Ovary (tissue), 3 donors: ENCODE results near the gene LRCH3.

Experiments
- EP300 ChIP-seq: sonication (generic); formaldehyde crosslinking; IDR thresholded peaks from one replicate; pipeline ENCODE4 v1.6.1; 2017; ENCODE audit warnings: antibody characterized with exemption
- POLR2A ChIP-seq: fragments of 450-650 bp; IDR thresholded peaks from one replicate; pipeline ENCODE4 v1.6.1; 2017; ENCODE audit warnings: antibody characterized with exemption, mild to moderate bottlenecking, moderate library complexity
- TF ChIP-seq, protein P1 (sequence below), 3 donors: fragments of 450-650 bp in 2 of 3; fragments of 200-600 bp in 1 of 3; IDR thresholded peaks; one replicate each; pipeline versions ENCODE4 v1.5.1 to v1.8.0; 2016 to 2022; ENCODE audit warnings: antibody characterized with exemption in 3 of 3, mild to moderate bottlenecking in 1 of 3
- donor health status: DM: no; HTN: no; CAD: no.

DNA sequence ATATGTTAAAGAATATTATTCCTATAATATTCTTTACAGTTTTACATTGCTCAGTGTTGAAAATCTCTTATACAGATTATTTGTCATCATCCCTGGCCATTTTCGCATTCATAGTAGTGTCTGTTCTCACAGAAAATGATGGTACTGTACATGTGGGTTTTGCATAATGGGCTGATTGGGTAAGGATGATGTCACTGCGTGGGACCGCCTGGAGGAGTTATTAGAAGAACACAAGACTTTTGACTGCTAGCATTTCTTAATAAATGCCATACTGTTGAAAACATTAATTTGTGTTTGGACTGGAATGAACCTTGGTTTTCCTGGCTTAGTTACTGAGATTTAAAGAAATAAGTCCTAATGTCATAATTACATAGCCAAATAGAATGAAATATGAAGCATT is 20.3 kb downstream of the LRCH3 start:
- TF ChIP-seq POLR2A (no peak), EP300 (no peak)
- TF ChIP-seq, protein P1, sequence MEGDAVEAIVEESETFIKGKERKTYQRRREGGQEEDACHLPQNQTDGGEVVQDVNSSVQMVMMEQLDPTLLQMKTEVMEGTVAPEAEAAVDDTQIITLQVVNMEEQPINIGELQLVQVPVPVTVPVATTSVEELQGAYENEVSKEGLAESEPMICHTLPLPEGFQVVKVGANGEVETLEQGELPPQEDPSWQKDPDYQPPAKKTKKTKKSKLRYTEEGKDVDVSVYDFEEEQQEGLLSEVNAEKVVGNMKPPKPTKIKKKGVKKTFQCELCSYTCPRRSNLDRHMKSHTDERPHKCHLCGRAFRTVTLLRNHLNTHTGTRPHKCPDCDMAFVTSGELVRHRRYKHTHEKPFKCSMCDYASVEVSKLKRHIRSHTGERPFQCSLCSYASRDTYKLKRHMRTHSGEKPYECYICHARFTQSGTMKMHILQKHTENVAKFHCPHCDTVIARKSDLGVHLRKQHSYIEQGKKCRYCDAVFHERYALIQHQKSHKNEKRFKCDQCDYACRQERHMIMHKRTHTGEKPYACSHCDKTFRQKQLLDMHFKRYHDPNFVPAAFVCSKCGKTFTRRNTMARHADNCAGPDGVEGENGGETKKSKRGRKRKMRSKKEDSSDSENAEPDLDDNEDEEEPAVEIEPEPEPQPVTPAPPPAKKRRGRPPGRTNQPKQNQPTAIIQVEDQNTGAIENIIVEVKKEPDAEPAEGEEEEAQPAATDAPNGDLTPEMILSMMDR (IDR thresholded peaks at IDR 0.05) = no peak
